ENCODE data around the gene ZNF789. TPM values are rescaled to one million over a fixed set of nuclear protein-coding genes. Genes with fewer than 3 reads are reported as not detected.
A peak's percentile ranks its signal among the peaks of the same experiment; 100 is the strongest.

Gene ZNF789
- total RNA-seq, 4 donors from 2014 or later, result 23.8 to 44.8 (median 36.8) TPM

DNA sequence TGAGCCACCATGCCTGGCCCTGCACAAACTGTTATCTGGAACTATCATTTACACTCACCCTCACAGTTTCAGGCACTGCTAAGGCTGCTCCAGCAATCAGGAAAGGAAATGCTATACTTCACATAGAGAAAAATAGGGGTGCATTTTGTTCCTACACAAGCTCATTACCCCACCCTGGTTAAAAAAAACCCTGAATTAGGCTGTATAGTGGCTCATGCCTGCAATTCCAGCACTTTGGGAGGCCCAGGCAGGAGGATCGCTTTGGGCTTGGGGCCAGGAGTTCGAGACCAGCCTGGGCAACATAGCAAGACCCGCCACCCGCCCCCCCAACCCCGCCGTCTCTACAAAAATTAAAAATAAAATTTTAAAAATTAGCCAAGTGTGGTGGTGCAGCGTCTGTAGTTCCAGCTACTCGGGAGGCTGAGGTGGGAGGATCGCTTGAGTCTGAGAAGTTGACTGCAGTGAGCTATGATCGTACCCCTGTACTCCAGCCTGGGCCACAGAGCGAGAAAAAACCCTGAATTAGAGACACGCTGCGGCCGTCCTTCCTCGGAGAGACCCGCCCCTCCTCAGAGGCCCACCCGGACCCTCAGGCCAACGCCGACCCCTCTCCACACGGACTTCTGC is 34.6 kb upstream of the ZNF789 start:
- H3K4me3 ChIP-seq, result peak overlapping the region; percentile 65 to 92 (median 86)
- no peak for TF ChIP-seq POLR2A (IDR thresholded peaks at IDR 0.05)
- TF ChIP-seq, protein P1, sequence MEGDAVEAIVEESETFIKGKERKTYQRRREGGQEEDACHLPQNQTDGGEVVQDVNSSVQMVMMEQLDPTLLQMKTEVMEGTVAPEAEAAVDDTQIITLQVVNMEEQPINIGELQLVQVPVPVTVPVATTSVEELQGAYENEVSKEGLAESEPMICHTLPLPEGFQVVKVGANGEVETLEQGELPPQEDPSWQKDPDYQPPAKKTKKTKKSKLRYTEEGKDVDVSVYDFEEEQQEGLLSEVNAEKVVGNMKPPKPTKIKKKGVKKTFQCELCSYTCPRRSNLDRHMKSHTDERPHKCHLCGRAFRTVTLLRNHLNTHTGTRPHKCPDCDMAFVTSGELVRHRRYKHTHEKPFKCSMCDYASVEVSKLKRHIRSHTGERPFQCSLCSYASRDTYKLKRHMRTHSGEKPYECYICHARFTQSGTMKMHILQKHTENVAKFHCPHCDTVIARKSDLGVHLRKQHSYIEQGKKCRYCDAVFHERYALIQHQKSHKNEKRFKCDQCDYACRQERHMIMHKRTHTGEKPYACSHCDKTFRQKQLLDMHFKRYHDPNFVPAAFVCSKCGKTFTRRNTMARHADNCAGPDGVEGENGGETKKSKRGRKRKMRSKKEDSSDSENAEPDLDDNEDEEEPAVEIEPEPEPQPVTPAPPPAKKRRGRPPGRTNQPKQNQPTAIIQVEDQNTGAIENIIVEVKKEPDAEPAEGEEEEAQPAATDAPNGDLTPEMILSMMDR (IDR thresholded peaks at IDR 0.05), result no peak
- H3K27ac ChIP-seq, result peak overlapping the region; percentile 75 to 92 (median 84)
- H3K4me1 ChIP-seq, result peaks cover 3 to 22% (median 13%) of the 10 kb centered on the region in 4 donors
- H3K9me3 ChIP-seq, result no peaks in the 10 kb centered on the region
- H3K36me3 ChIP-seq, result peaks cover 0 to 22% (median 0%) of the 10 kb centered on the region in 3 donors
- H3K27me3 ChIP-seq, result no peaks in the 10 kb centered on the region
- peak in 1 of 3 donors; percentile 58 for DNase-seq

DNA sequence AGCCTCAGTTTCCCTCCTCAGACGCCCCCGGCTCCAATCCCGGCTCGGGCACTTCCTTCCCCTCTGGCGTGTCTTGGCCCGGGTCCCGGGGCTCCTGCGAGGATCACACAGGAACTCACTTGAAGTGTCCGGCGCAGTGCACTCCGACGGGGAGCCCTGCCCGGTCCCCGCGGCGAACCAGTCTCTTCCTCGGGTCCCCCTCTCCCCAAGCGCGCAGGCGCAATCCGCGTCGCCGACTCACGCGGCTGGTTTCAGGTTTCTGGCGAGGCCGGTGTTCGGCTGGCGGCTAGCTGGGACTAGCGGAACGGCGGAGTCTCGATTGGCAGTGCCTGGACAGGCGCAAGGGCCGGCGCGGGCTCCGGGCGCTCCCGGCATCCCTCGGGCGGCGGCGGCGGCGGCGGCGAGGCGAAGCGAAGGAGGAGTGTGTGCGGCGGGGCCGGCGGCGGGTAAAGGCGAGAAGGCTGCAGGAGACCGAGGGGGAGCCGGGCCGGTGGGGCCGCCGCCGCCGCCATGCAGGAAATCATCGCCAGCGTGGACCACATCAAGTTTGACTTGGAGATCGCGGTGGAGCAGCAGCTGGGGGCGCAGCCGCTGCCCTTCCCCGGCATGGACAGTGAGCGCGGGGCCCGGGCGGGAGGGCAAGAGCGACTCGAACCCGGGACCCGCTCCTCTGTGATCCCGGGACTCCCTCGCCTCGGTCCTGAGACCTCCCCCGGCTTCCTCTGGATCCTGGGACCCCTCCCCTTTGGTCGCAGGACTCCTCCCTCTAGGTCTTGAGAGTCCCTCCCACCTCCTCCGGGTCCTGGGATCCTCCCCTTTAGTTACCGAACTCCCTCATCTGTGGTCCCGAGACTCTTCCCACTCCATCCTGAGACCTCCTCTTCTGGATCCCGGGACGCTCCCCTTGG is 33.9 kb upstream of the ZNF789 start, which contains the start of the genes CPSF4 and PTCD1:
TSS of gene CPSF4 (plus strand) at position 371 of the 908 bp plus-strand sequence. CDS start at position 511, 140 bp downstream.
TSS of gene PTCD1 (minus strand) at position 226 of the 908 bp plus-strand sequence. CDS start 3,556 bp downstream, outside the sequence.
- peak within 1 kb of the TSS; percentile 75 to 92 (median 84) for H3K27ac ChIP-seq
- H3K4me1 ChIP-seq, result peaks cover 3 to 22% (median 13%) of the 10 kb centered on the region in 4 donors
- no peaks in the 10 kb centered on the region for H3K27me3 ChIP-seq
- no peaks in the 10 kb centered on the region for H3K9me3 ChIP-seq
- peak; percentile 89 to 96 (median 96) for DNase-seq
- peaks cover 0 to 15% (median 0%) of the 10 kb centered on the region in 3 donors for H3K36me3 ChIP-seq
- peak; percentile 38 to 45 for TF ChIP-seq POLR2A (IDR thresholded peaks at IDR 0.05)
- TF ChIP-seq, protein P1 (IDR thresholded peaks at IDR 0.05), result no peak
- peak within 1 kb of the TSS; percentile 65 to 92 (median 86) for H3K4me3 ChIP-seq

DNA sequence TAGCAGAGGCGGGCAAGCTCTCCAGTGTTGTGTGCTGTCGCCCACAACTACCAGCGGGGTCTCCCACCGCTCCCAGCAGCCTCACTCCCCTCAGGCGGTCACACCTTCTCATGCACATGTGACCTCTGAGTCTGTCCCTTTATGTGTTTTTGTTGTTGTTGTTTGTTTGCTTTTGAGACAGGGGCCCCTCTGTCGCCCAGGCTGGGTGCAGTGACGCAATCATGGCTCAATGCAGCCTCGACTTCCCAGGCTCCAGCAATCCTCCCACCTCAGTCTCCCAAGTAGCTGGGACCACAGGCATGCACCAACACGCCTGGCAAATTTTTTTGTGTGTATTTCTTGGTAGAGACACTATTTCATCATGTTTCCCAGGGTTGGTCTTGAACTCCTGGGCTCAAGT is 32.5 kb upstream of the ZNF789 start:
- Histone ChIP-seq H3K27ac (no peak overlapping the region), H3K4me1 (peaks cover 3 to 22% (median 13%) of the 10 kb centered on the region in 4 donors), H3K36me3 (peaks cover 0 to 9% (median 0%) of the 10 kb centered on the region in 3 donors), H3K27me3 (no peaks in the 10 kb centered on the region), H3K9me3 (no peaks in the 10 kb centered on the region), H3K4me3 (peak overlapping the region in 1 of 4 donors; percentile 65)
- no peak for TF ChIP-seq POLR2A (IDR thresholded peaks at IDR 0.05)
- TF ChIP-seq, protein P1 (IDR thresholded peaks at IDR 0.05), result no peak
- DNase-seq, result no peak

DNA sequence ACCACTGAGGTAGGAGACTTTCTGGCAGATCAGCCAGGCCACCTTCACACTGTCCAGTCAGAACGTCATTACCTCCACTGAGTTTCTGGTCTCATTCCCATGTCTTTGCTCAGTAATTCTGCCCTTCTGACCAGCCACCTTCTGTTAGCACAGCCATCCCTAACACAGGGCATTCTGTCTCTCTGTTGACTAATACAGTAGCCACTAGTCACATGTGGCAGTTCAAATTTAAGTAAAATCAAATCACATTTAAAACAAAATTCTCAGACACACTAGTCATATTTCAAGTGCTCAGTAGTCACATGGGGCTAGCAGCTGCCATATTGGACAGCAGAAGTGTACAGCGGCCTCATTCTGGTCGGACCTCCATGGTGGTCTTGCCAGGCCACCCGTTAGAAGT is 26.6 kb upstream of the ZNF789 start:
- no peak overlapping the region for H3K4me3 ChIP-seq
- no peak overlapping the region for H3K27ac ChIP-seq
- H3K4me1 ChIP-seq, result no peaks in the 10 kb centered on the region
- TF ChIP-seq, protein P1 (IDR thresholded peaks at IDR 0.05), result no peak
- no peak for TF ChIP-seq POLR2A (IDR thresholded peaks at IDR 0.05)
- DNase-seq, result no peak
- peaks cover 0 to 61% (median 0%) of the 10 kb centered on the region in 3 donors for H3K36me3 ChIP-seq
- H3K27me3 ChIP-seq, result no peaks in the 10 kb centered on the region
- no peaks in the 10 kb centered on the region for H3K9me3 ChIP-seq

DNA sequence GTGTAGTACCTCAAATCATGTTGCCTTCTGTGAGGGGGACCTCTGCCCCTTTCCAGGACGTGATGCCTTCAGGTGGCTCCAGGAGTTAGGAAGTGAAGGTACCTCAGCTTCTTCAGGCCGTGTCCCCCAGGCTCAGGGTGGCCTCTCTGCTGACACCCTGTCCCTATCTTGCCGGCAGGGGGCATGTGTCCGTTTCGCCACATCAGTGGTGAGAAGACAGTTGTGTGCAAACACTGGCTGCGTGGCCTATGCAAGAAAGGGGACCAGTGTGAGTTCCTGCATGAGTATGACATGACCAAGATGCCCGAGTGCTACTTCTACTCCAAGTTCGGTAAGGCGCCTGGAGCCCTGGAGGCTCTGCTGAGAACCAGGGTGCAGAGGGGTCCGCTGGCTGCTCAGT is 24.7 kb upstream of the ZNF789 start:
- Histone ChIP-seq H3K4me3 (no peak overlapping the region), H3K36me3 (peaks cover 0 to 79% (median 0%) of the 10 kb centered on the region in 3 donors), H3K27ac (no peak overlapping the region), H3K4me1 (no peaks in the 10 kb centered on the region), H3K27me3 (no peaks in the 10 kb centered on the region), H3K9me3 (no peaks in the 10 kb centered on the region)
- DNase-seq, result no peak
- TF ChIP-seq, protein P1 (IDR thresholded peaks at IDR 0.05), result peak in 1 of 6 experiments; percentile 18
- no peak for TF ChIP-seq POLR2A (IDR thresholded peaks at IDR 0.05)

Measured in Peyer's patch (tissue), 4 donors.